GM12865 (cell line): ENCODE data around the gene MUC6.

ENCODE experiments used
- DNase-seq: peaks from one replicate; pipeline ENCODE4 v3.0.0; 2010; ENCODE audit warnings: low read depth
- H3K4me3 ChIP-seq: 2 replicates; pipeline ENCODE4 v1.5.1; 2011; ENCODE audit warnings: mild to moderate bottlenecking, low read depth, low read length, control low read depth
- TF ChIP-seq, protein P1 (sequence below): IDR thresholded peaks from 2 replicates; pipeline ENCODE4 v1.5.1; 2011; ENCODE audit warnings: low read length, control low read depth, low read depth, inconsistent platforms; ENCODE audit not compliant: insufficient read depth; ENCODE audit errors: missing control alignments

Gene MUC6

GRCh38 chr11:1071571-1072115 is 35.1 kb upstream of the MUC6 start:
- H3K4me3 ChIP-seq = no peak overlapping the region
- TF ChIP-seq, protein P1, sequence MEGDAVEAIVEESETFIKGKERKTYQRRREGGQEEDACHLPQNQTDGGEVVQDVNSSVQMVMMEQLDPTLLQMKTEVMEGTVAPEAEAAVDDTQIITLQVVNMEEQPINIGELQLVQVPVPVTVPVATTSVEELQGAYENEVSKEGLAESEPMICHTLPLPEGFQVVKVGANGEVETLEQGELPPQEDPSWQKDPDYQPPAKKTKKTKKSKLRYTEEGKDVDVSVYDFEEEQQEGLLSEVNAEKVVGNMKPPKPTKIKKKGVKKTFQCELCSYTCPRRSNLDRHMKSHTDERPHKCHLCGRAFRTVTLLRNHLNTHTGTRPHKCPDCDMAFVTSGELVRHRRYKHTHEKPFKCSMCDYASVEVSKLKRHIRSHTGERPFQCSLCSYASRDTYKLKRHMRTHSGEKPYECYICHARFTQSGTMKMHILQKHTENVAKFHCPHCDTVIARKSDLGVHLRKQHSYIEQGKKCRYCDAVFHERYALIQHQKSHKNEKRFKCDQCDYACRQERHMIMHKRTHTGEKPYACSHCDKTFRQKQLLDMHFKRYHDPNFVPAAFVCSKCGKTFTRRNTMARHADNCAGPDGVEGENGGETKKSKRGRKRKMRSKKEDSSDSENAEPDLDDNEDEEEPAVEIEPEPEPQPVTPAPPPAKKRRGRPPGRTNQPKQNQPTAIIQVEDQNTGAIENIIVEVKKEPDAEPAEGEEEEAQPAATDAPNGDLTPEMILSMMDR = no peak
- DNase-seq = no peak

GRCh38 chr11:1070594-1071462 is 34.3 kb upstream of the MUC6 start:
- H3K4me3 ChIP-seq = no peak overlapping the region
- DNase-seq = no peak
- TF ChIP-seq, protein P1 = no peak

- no peak overlapping the region for H3K4me3 ChIP-seq
- TF ChIP-seq, protein P1 = no peak
- no peak for DNase-seq
Observed at GRCh38 chr11:1069740-1070139, 33.2 kb upstream of the MUC6 start.

DNA sequence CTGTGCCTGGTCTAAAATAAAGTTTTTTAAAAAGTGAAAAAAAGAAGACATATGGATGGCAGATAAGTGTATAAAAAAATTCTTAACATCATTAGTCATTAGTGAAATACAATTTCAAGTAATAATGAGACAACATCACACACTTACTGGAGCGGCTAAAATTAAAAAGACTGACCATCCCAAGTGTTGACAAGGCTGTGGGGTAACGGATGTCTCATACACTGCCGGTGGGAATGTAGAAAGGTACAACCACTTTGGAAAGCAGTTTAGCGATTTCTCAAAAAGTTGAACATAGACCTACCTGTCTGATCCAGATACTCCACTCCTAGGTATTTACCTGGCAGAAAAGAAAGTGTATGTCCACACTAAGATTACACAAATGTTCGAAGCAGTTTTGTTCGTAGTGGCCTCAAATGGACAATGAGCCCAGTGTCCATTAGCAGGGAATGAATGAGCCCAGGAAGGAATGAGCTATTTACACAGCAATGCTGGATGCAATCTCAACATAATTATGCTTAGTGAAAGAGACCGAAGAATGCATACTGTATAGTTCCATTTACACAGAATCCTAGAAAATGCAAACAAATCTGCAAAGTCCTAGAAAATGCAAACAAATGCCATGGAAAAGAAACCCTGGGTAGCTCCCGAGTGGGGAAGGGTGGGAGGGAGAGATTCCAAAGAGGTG is 31.4 kb upstream of the MUC6 start:
- no peak for DNase-seq
- TF ChIP-seq, protein P1 = no peak

GRCh38 chr11:1064167-1064566 is 27.6 kb upstream of the MUC6 start:
- DNase-seq = no peak
- H3K4me3 ChIP-seq = no peak overlapping the region
- TF ChIP-seq, protein P1 = no peak

More for the DNA sequence above, 31.4 kb upstream of the MUC6 start:
- no peak overlapping the region for H3K4me3 ChIP-seq

DNA sequence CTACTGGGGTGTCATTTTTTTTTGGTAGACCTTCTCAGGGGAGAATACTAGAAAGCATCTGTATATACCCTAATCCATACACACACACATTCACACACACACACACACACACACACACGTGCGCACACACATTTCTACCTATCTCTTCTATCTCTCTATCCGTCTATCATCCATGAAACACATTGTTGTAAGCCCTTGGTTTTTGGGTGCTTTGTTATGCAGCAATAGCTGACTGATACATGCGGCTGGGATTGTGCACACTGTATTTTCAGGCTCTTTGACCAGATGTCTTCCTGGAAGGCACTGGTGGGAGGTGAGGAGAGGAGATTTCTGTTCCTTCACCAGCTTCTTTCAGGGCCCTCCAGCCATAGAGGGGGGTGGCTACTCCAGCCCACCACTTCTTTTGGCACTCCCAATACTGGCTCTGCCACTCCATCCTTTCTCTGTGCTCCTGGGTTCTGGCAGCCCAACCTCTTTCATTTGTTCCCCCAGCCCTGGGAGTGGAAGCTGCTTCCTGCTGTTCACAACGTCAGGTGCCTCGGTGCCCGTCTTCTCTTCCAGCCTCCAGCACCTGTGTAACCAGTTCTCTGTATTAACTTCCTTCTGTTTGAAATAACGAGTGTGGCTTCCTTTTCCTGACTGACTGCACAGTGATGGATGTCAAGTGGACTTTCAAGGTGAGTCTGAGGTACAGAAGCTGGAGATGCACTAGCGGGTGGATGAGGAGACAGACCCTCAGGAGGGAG is 25.7 kb upstream of the MUC6 start:
- DNase-seq = no peak
- H3K4me3 ChIP-seq = no peak overlapping the region
- TF ChIP-seq, protein P1 = no peak
